Measurements from ENCODE around the gene NOC4L. TPM values are rescaled to one million over a fixed set of nuclear protein-coding genes. Genes with fewer than 3 reads are reported as not detected.

NOC4L gene
- total RNA-seq, 1 donor from 2014 or later: 3.5 TPM

DNA sequence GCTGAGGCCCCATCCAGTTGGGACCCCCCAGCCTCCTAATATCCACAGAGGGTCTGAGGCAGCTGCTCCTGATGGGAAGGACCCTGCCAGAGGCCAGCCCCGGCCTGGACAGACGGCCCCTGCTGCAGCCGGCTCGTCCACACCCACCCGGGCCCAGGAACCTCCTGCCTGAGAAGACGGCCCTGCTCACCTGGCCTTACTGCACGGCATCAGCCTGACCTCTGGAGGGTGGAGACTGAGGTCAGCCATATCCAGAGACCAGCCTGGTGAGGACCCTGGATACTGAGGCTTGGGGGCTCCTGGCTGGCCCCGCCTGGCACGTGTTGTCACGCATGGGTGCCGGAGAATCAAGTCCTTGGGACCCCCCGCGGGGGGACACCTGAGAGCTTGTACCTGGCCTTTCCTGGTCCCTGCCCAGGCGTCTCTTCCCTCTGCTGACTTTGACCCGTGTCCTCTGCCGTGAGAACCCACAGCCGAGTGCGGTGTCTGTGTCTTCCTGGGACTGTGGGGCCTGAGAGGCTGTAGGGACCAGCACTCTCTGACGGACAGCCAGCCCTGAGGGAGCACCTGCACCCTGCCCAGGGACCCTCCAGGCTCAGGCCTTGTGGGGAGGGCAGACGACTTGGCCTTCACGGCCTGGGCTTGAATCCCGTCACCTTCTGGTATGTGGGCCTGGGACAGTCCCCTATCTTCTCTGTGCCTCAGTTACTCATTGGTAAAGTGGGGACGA is 57.3 kb downstream of the NOC4L start:
- no peak overlapping the region for H3K9ac ChIP-seq
- no peak for TF ChIP-seq EZH2phosphoT487 (IDR thresholded peaks at IDR 0.05)
- TF ChIP-seq EZH2 (IDR thresholded peaks at IDR 0.05): no peak
- TF ChIP-seq, protein P1, sequence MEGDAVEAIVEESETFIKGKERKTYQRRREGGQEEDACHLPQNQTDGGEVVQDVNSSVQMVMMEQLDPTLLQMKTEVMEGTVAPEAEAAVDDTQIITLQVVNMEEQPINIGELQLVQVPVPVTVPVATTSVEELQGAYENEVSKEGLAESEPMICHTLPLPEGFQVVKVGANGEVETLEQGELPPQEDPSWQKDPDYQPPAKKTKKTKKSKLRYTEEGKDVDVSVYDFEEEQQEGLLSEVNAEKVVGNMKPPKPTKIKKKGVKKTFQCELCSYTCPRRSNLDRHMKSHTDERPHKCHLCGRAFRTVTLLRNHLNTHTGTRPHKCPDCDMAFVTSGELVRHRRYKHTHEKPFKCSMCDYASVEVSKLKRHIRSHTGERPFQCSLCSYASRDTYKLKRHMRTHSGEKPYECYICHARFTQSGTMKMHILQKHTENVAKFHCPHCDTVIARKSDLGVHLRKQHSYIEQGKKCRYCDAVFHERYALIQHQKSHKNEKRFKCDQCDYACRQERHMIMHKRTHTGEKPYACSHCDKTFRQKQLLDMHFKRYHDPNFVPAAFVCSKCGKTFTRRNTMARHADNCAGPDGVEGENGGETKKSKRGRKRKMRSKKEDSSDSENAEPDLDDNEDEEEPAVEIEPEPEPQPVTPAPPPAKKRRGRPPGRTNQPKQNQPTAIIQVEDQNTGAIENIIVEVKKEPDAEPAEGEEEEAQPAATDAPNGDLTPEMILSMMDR (IDR thresholded peaks at IDR 0.05): no peak
- Mint-ChIP-seq H3K4me1 (peaks cover 12% of the 10 kb centered on the region), H3K27ac (no peak overlapping the region), H3K4me3 (no peak overlapping the region), H3K36me3 (no peaks in the 10 kb centered on the region), H3K27me3 (ENCODE audit: insufficient read depth, low read depth) (peaks cover 41% of the 10 kb centered on the region), H3K9me3 (no peaks in the 10 kb centered on the region)
- H3K79me2 ChIP-seq (ENCODE audit: low read depth): no peaks in the 10 kb centered on the region
- H3K27ac ChIP-seq: no peak overlapping the region
- no peaks in the 10 kb centered on the region for H4K20me1 ChIP-seq (ENCODE audit: low read depth)
- no peaks in the 10 kb centered on the region for H3K36me3 ChIP-seq
- DNase-seq (ENCODE audit: low spot score): no peak
- peaks cover 15% of the 10 kb centered on the region for H3K4me1 ChIP-seq
- H2AFZ ChIP-seq (replicated peaks): no peak overlapping the region
- peaks cover 77% of the 10 kb centered on the region for H3K27me3 ChIP-seq
- H3K4me3 ChIP-seq: no peak overlapping the region
- H3K4me2 ChIP-seq: no peak overlapping the region
- no peaks in the 10 kb centered on the region for H3K9me3 ChIP-seq (ENCODE audit: low read depth)
- no peaks in the 10 kb centered on the region for H3F3A ChIP-seq (ENCODE audit: low read depth)

Small RNA genes within 50 kb of the gene (small RNA-seq; reads per million reads assigned to genes)
- gene AC138466.3: not detected

Other genes with a start within 250 kb of the NOC4L start
- gene ULK1, start 249.8 kb upstream of the NOC4L start, total RNA-seq (ENCODE audit: low replicate concordance): 4.9 and 16.0 TPM in 2 replicates
- gene PUS1, start 215.2 kb upstream of the NOC4L start, total RNA-seq (ENCODE audit: low replicate concordance): 15.9 and 17.8 TPM in 2 replicates
- gene EP400, start 194.5 kb upstream of the NOC4L start, total RNA-seq (ENCODE audit: low replicate concordance): 16.3 and 21.2 TPM in 2 replicates
- 8.5 and 15.5 TPM in 2 replicates for gene DDX51, start 138 bp upstream of the NOC4L start, total RNA-seq (ENCODE audit: low replicate concordance)
- 0.34 TPM in 1 of 2 replicates, not detected in the other for gene GALNT9, start 185.1 kb downstream of the NOC4L start, total RNA-seq (ENCODE audit: low replicate concordance)

All from neural progenitor cell (in vitro differentiated cells).